Gastroesophageal sphincter (tissue), 3 donors: ENCODE measurements around the gene CRIM1.

ENCODE experiments used
- CTCF ChIP-seq, 4 experiments: fragments of 200-600 bp in 2 of 4; fragments of 450-650 bp in 2 of 4; sonication (generic) in 1 of 4; IDR thresholded peaks; one replicate each; pipeline ENCODE4 v1.5.1; 2017 to 2019; ENCODE audit warnings: antibody characterized with exemption in 4 of 4, mild to moderate bottlenecking in 2 of 4, moderate library complexity in 2 of 4
- EP300 ChIP-seq: sonication (generic); formaldehyde crosslinking; IDR thresholded peaks from one replicate; pipeline ENCODE4 v1.6.1; 2017; ENCODE audit warnings: antibody characterized with exemption, mild to moderate bottlenecking
- POLR2AphosphoS5 ChIP-seq: sonication (generic); formaldehyde crosslinking; IDR thresholded peaks from one replicate; pipeline ENCODE4 v1.6.1; 2017; ENCODE audit warnings: antibody characterized with exemption

- TF ChIP-seq POLR2AphosphoS5 (no peak), CTCF (IDR thresholded peaks at IDR 0.05) (no peak), EP300 (no peak)
Measured at GRCh38 chr2:36502081-36502480, 146.5 kb downstream of the CRIM1 start.
